GM23338 (cell line): ENCODE data around the gene PLIN4. TPM values are rescaled to one million over a fixed set of nuclear protein-coding genes. Genes with fewer than 3 reads are reported as not detected.

Experiments used
- ATAC-seq: fragments of 200-7000 bp; cut with Tn5 transposase; 3 replicates; pipeline ENCODE4 v1.9.1; 2020
- DNase-seq: peaks from one replicate; pipeline ENCODE4 v3.0.0-alpha.2; 2015; ENCODE audit warnings: low spot score
- H2AFZ ChIP-seq: fragments of 200-600 bp; sonication (generic); 2 replicates; pipeline ENCODE4 v1.8.0; 2016; ENCODE audit warnings: antibody characterized with exemption, mild to moderate bottlenecking, moderate library complexity
- H3F3A ChIP-seq: fragments of 200-600 bp; sonication (generic); replicated peaks from 2 replicates; pipeline ENCODE4 v1.8.0; 2017; ENCODE audit warnings: antibody characterized with exemption, mixed run types, low read depth
- H3K27ac ChIP-seq: fragments of 200-600 bp; sonication (generic); 2 replicates; pipeline ENCODE4 v1.6.1; 2016; ENCODE audit warnings: low read depth
- H3K27me3 ChIP-seq: fragments of 200-600 bp; sonication (generic); 2 replicates; pipeline ENCODE4 v1.8.0; 2016; ENCODE audit warnings: mild to moderate bottlenecking, mixed run types, moderate library complexity; ENCODE audit not compliant: insufficient read depth
- H3K36me3 ChIP-seq: fragments of 200-600 bp; sonication (generic); 2 replicates; pipeline ENCODE4 v1.8.0; 2016; ENCODE audit warnings: mild to moderate bottlenecking; ENCODE audit not compliant: insufficient read depth
- H3K4me1 ChIP-seq: fragments of 200-600 bp; sonication (generic); 2 replicates; pipeline ENCODE4 v1.8.0; 2016; ENCODE audit warnings: mild to moderate bottlenecking, moderate library complexity; ENCODE audit not compliant: insufficient read depth
- H3K4me2 ChIP-seq: fragments of 200-600 bp; sonication (generic); 2 replicates; pipeline ENCODE4 v1.7.1; 2017; ENCODE audit warnings: mixed run types
- H3K4me3 ChIP-seq: fragments of 200-600 bp; sonication (generic); 2 replicates; pipeline ENCODE4 v1.6.1; 2016; ENCODE audit warnings: mixed run types
- H3K79me2 ChIP-seq: fragments of 200-600 bp; sonication (generic); replicated peaks from 2 replicates; pipeline ENCODE4 v1.8.0; 2017; ENCODE audit warnings: mild to moderate bottlenecking; ENCODE audit not compliant: insufficient read depth
- H3K9me2 ChIP-seq: fragments of 200-600 bp; sonication (generic); 2 replicates; pipeline ENCODE4 v1.8.0; 2017; ENCODE audit not compliant: insufficient read depth
- H4K20me1 ChIP-seq: fragments of 200-600 bp; sonication (generic); replicated peaks from 2 replicates; pipeline ENCODE4 v1.8.0; 2017; ENCODE audit warnings: mild to moderate bottlenecking; ENCODE audit not compliant: insufficient read depth
- H3K27ac Mint-ChIP-seq: 2 replicates; pipeline ENCODE4 v1.8.0; 2020; ENCODE audit warnings: inconsistent platforms, mild to moderate bottlenecking, moderate library complexity, mixed read lengths
- H3K27me3 Mint-ChIP-seq: 3 replicates; pipeline ENCODE4 v1.8.0; 2022; ENCODE audit warnings: low read depth, mild to moderate bottlenecking, moderate library complexity, mixed read lengths, inconsistent platforms; ENCODE audit not compliant: insufficient read depth, poor library complexity
- H3K36me3 Mint-ChIP-seq: 3 replicates; pipeline ENCODE4 v1.8.0; 2021; ENCODE audit warnings: low read depth, mild to moderate bottlenecking, inconsistent platforms, moderate library complexity, mixed read lengths
- H3K4me1 Mint-ChIP-seq: 3 replicates; pipeline ENCODE4 v1.8.0; 2020; ENCODE audit warnings: mild to moderate bottlenecking, inconsistent platforms, mixed read lengths
- H3K4me3 Mint-ChIP-seq: 3 replicates; pipeline ENCODE4 v1.8.0; 2021; ENCODE audit warnings: moderate library complexity, mild to moderate bottlenecking, inconsistent platforms, mixed read lengths
- H3K9me3 Mint-ChIP-seq: 3 replicates; pipeline ENCODE4 v1.8.0; 2020; ENCODE audit warnings: moderate library complexity, mild to moderate bottlenecking, inconsistent platforms, mixed read lengths
- CREB1 ChIP-seq: fragments of 250-450 bp; sonication (Bioruptor Pico); IDR thresholded peaks from 2 replicates; pipeline ENCODE4 v1.5.0; 2020; ENCODE audit warnings: low read depth, mild to moderate bottlenecking, moderate library complexity
- CTCF ChIP-seq, 2 experiments: fragments of 200-600 bp in 1 of 2; sonication (generic) in 1 of 2; conservative IDR thresholded peaks; 2 replicates each; pipeline versions ENCODE4 v1.5.1 to v1.6.1; 2016 to 2017; ENCODE audit warnings: antibody characterized with exemption in 2 of 2, low read depth in 2 of 2, mild to moderate bottlenecking in 2 of 2, moderate library complexity in 1 of 2
- JUNB ChIP-seq: IDR thresholded peaks from one replicate; pipeline ENCODE4 v1.6.1; 2016; ENCODE audit warnings: antibody characterized with exemption; ENCODE audit not compliant: unreplicated experiment
- POLR2AphosphoS5 ChIP-seq: IDR thresholded peaks from 2 replicates; pipeline ENCODE4 v1.6.1; 2016; ENCODE audit warnings: antibody characterized with exemption, low read depth
- REST ChIP-seq: IDR thresholded peaks from one replicate; pipeline ENCODE4 v1.6.1; 2018; ENCODE audit warnings: antibody characterized with exemption; ENCODE audit not compliant: unreplicated experiment
- ZNF114 ChIP-seq: fragments of 250-450 bp; sonication (Bioruptor Pico); IDR thresholded peaks from 2 replicates; pipeline ENCODE4 v1.5.0; 2020; ENCODE audit warnings: mild to moderate bottlenecking, moderate library complexity
- ZNF462 ChIP-seq: fragments of 250-450 bp; sonication (Bioruptor Pico); IDR thresholded peaks from 2 replicates; pipeline ENCODE4 v1.5.0; 2020; ENCODE audit warnings: mild to moderate bottlenecking, moderate library complexity
- polyA plus RNA-seq: library from polyadenylated mRNA; unstranded; fragments of >200 nt; fragmentation: Nextera tagmentation; extraction: Ambion mirVana; gene quantifications from 2 replicates; pipeline ENCODE4 v1.2.1, GENCODE V29; 2016
- total RNA-seq: library from RNA; depleted of rRNA; stranded (reverse); fragments of >200 nt; shearing (Covaris generic); gene quantifications from 2 replicates; pipeline ENCODE4 v1.2.3, GENCODE V29; 2014

Gene PLIN4
- total and polyA plus RNA-seq, 2 experiments from 2014 or later: 0.19 to 0.59 TPM

GRCh38 chr19:4501691-4502090 lies 16.6 kb downstream of the PLIN4 start:
- TF ChIP-seq ZNF462 (no peak), REST (no peak), ZNF114 (CRISPR knock-in tag) (no peak), CREB1 (CRISPR knock-in tag) (no peak), JUNB (no peak), POLR2AphosphoS5 (no peak), CTCF (conservative IDR thresholded peaks at IDR 0.05; ENCODE audit: low read depth in 2 of 2) (no peak)
- Histone ChIP-seq H3K27ac (no peak overlapping the region), H4K20me1 (no peaks in the 10 kb centered on the region; the same call in none of the 2 replicates), H3K9me2 (no peaks in the 10 kb centered on the region), H3K4me3 (no peak overlapping the region), H3K36me3 (peaks cover 5% of the 10 kb centered on the region; the same call in 1 of the 2 replicates), H3F3A (no peaks in the 10 kb centered on the region), H3K4me2 (no peak overlapping the region), H3K79me2 (no peaks in the 10 kb centered on the region), H3K27me3 (no peaks in the 10 kb centered on the region), H3K4me1 (no peaks in the 10 kb centered on the region), H2AFZ (no peak overlapping the region)
- ATAC-seq: no peak
- Mint-ChIP-seq H3K36me3 (peaks cover 26% of the 10 kb centered on the region), H3K4me1 (no peaks in the 10 kb centered on the region), H3K9me3 (no peaks in the 10 kb centered on the region), H3K27ac (no peak overlapping the region), H3K27me3 (peaks cover 14% of the 10 kb centered on the region), H3K4me3 (no peak overlapping the region)
- DNase-seq: no peak
